ENCODE data around the gene WDSUB1.

GRCh38 chr2:159249990-159250715 lies 36.4 kb downstream of the WDSUB1 start:
- no peak for TF ChIP-seq POLR2A (IDR thresholded peaks at IDR 0.05)
- TF ChIP-seq CTCF (IDR thresholded peaks at IDR 0.05): no peak
